A549 treated with AZD9567 at 1 μM for 4 hours (cell line): ENCODE data around the gene ZBP1. TPM values are rescaled to one million over a fixed set of nuclear protein-coding genes. Genes with fewer than 3 reads are reported as not detected.

Experiments
- total RNA-seq: library from RNA; stranded (reverse); fragments of 200-300 nt; extraction: Qiagen RNA extraction; gene quantifications from 5 replicates; pipeline ENCODE4 v1.2.3, GENCODE V29; 2022; ENCODE audit not compliant: insufficient read depth

ZBP1 gene, protein sequence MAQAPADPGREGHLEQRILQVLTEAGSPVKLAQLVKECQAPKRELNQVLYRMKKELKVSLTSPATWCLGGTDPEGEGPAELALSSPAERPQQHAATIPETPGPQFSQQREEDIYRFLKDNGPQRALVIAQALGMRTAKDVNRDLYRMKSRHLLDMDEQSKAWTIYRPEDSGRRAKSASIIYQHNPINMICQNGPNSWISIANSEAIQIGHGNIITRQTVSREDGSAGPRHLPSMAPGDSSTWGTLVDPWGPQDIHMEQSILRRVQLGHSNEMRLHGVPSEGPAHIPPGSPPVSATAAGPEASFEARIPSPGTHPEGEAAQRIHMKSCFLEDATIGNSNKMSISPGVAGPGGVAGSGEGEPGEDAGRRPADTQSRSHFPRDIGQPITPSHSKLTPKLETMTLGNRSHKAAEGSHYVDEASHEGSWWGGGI
- 0.05 to 0.07 TPM (median 0.06 TPM) in 3 of 5 replicates, not detected in the others for total RNA-seq

GRCh38 chr20:57620274-57620990 is at the start of gene ZBP1:
Gene ZBP1, minus strand, starts transcription at chr20:57620426. Its CDS starts 131 bp downstream, at chr20:57620295.

DNA sequence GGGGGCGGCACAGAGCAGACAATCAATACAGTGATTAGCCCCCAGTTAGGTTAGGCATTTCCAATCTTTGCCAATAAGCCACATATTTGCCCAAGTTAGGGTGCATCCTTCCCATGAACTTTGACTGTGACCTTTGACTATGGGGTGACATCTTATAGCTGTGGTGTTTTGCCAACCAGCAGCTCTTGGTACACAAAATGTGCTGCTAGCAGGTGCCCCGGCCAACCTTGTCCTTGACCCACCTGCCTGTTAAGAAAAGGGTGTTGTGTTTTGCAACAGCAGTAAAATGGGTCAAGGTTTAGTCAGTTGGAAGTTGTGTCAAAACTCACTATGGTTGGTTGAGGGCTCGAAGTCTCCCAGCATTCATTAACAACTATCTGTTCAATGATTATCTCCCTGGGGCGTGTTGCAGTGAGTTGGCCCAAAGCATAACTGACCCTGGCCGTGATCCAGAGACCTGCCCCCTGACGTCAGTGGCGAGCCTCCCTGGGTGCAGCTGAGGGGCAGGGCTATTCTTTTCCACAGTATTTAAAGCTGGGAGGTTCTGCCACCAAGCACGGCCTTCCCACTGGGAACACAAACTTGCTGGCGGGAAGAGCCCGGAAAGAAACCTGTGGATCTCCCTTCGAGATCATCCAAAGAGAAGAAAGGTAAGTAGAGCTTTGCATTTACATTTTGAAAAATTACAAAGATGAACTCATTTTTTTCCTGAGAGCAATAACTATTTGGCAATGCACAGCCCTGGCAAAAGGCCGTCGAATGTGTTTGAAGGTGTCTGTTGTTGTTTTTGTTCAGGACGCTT is 59.5 kb downstream of the ZBP1 start, which contains the start of gene PCK1:
Gene PCK1 (plus strand): TSS at position 557 of the 802 bp plus-strand sequence. CDS start 302 bp downstream, outside the sequence.

Other genes with a start within 250 kb of the ZBP1 start
- gene RBM38, start 229.0 kb downstream of the ZBP1 start, total RNA-seq, result 21.0 to 37.9 TPM (median 37.2 TPM) in 5 replicates
- gene CTCFL, start 95.3 kb downstream of the ZBP1 start, total RNA-seq, result not detected in 5 replicates
- gene PCK1, start 59.3 kb downstream of the ZBP1 start, total RNA-seq, result 0.04 to 0.10 TPM (median 0.09 TPM) in 4 of 5 replicates, not detected in the other
- 171 to 331 TPM (median 324 TPM) in 5 replicates for gene PMEPA1, start 89.6 kb upstream of the ZBP1 start, total RNA-seq